GM03348 (cell line): Measurements from ENCODE around the gene VEZT.
"Not testable (repeated sequence)": the region's sequence is repeated elsewhere in the genome, so short reads cannot be mapped to it uniquely, and the experiment has no call there.

Experiments
- DNase-seq: peaks from one replicate; pipeline ENCODE4 v3.0.0; 2012; ENCODE audit warnings: low spot score

The VEZT gene

DNA sequence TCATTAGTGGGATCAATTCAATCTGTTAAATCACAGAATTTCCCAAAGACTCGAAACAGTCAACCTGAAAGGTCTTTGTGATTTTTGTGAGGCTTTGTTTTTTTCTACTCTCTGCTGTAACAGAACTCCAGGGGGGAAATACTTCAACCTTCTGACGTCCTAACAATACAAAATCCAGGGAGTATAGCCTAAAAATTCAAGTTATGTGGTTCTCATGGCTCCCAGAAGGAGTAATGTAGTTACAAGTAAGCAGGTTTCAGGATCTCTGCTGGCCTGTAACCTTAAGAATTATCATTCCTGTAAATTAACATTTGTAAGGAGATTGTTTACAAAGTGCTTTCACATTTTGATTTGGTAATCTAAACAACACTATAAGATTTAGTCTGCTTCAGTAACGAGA is 39.9 kb downstream of the VEZT start:
- no peak for DNase-seq

GRCh38 chr12:95258151-95258550 is 40.5 kb downstream of the VEZT start:
- no peak for DNase-seq

GRCh38 chr12:95258803-95259202 is 41.2 kb downstream of the VEZT start:
- DNase-seq = peak; percentile 3

DNA sequence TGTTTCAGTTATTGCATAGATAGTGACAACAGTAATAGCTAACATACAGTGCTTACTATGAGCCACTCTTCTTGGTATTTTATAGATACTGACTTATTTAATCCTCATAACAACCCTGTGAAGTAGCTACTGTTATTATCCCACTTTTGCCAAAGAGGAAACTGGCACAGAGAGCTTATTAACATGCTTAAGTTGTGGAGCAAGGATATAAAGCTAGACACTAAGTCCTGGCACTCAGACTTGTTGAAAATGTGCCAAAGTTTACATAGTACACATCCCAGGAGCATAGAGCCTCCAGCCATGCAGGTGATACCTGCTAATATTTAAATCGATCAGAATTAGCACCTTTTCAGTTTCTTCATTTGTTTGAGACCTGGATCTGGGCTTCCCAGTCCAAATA is 41.8 kb downstream of the VEZT start:
- DNase-seq = no peak

GRCh38 chr12:95261109-95261508 is 43.5 kb downstream of the VEZT start:
- no peak for DNase-seq

GRCh38 chr12:95262808-95263207 is 45.2 kb downstream of the VEZT start:
- DNase-seq = no peak

DNA sequence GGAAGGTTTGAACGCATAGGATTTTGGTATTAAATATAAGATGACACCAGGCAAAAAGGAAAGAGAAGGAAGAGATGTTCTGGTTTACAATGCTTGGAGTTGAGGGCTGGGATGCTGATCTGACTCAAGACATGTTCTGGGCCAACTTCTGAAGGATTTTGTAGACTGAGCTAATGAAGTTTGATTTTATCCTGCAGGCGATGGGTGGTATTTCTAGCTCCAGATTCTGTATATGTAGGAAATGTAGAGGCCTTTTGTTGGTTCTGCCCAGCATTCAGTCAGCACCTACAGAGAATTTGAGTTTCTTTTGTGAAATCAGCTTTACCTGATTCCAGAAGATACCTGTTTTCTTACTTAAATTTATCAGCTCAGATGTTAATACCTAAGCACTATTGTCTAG is 48.2 kb downstream of the VEZT start:
- no peak for DNase-seq

DNA sequence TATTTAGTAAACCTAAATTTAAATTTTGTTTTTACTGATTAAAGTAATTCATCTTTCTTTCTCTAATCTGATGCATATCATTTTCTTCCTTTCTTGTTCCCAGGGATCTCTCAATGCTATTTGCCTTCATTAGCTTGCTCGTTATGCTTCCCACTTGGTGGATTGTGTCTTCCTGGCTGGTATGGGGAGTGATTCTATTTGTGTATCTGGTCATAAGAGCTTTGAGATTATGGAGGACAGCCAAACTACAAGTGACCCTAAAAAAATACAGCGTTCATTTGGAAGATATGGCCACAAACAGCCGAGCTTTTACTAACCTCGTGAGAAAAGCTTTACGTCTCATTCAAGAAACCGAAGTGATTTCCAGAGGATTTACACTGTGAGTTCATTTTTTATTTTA is 48.6 kb downstream of the VEZT start:
- no peak for DNase-seq

- no peak for DNase-seq
These were observed 52.3 kb downstream of the VEZT start for GRCh38 chr12:95269892-95270291.

DNA sequence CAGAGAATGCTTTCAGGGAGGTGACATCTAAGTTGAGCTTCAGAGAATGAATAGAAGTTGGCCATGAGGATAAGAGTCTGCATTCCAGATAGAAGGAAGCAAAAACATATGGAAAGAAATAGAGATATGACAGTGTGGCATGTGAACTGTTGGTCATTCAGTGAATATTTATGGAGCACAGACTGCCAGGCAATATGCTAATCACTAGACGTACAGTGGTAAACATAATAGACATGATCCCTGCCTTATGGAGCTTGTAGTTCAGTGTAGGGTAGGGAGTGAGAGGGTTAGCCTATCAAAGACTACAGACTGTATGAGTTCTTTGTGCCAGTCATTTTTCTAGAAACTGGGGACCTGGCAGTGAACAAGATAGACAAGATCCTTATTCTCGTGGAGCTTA is 53.9 kb downstream of the VEZT start:
- no peak for DNase-seq

- peak; percentile 71 for DNase-seq
These were observed 59.5 kb downstream of the VEZT start for GRCh38 chr12:95277139-95277538.

GRCh38 chr12:95279856-95280255 is 62.2 kb downstream of the VEZT start:
- no peak for DNase-seq

GRCh38 chr12:95282266-95282665 is 64.7 kb downstream of the VEZT start:
- no peak for DNase-seq

DNA sequence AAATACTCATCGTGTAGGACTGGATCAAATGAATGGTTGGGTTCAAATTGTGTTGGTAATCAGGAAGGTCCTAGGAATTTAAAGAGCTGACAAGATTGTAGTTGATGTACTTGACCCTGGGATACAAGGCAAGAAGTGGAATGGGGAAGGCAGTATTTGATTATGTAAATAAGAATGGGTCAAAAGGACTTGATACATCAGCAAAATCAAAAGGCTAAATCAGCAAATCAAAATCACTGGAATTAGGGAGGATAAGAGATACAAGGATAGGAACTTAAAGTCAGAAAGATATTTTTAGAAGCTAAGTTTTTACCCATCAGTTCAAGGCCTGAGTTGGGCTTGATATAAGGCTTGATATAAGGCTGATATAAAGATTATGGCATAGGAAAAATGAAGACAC is 65.8 kb downstream of the VEZT start:
- DNase-seq = no peak

DNA sequence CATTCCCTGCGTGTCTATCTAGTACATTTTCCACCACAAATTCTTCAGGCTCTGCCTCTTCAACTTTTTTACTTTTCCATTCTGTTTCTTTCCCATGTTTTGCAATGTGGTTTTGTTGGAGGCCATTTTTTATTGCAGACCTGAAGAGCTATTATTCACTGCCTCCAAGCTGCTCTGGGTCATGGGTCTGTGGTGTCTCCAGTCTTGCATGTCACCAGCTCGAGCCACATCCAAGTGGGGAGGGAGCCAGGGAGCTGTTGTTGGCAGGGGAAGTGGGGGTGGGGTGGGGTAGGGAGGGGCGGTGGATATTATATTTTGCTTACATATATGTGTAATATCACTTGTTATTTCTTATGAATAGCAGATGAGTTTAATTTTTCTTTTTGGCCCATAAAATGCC is 69.1 kb downstream of the VEZT start:
- DNase-seq = peak; percentile 5

DNA sequence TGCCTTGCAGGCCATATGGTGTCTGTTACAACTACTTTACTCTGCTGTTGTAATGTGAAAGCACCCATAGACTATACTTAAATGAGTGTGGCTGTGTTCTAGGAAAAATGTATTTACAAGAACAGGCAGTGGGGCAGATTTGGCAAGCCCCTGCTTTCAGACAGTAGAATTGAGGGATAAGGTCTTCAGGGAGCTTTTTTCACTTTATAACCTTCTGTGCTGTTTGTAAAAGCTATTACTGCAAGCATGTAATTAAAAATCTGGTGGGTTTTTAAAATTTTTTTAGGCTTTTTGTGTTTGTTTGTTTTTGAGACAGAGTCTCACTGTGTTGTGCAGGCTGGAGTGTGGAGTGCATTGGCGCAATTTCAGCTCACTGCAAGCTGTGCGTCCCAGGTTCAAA is 73.9 kb downstream of the VEZT start:
- no peak for DNase-seq

GRCh38 chr12:95298916-95299315 is 81.3 kb downstream of the VEZT start:
- DNase-seq = no peak

DNA sequence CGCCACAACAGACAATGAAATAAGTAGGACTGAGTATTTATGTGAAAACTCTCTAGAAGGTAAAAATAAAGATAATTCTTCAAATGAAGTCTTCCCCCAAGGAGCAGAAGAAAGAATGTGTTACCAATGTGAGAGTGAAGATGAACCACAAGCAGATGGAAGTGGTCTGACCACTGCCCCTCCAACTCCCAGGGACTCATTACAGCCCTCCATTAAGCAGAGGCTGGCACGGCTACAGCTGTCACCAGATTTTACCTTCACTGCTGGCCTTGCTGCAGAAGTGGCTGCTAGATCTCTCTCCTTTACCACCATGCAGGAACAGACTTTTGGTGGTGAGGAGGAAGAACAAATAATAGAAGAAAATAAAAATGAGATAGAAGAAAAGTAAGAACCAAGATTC is 82.7 kb downstream of the VEZT start:
- DNase-seq = no peak

GRCh38 chr12:95303476-95303875 is 85.9 kb downstream of the VEZT start:
- DNase-seq = peak; percentile 23

DNA sequence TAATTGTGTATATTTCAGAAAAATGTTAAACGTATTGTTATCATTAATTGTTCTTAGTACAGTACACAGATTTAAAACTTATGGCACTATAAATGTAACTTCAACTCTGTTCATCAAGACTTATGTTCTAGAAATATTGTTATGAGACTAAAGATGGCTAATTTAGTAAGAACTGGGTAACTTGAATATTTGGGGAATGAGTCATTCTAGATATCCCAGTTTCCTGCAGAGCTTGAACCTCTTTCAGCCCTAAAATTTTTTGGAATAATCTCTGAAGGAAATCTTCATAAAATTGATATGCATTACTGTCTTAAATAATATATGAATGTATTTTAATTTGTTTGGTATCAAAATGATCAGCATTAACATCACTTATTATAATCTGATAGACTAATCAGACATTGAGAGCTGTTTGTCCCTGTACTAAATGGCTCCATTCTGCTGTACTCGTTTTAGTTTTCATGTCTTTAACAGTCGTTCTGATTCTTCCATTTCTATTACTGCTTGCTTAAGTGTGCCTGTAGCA is 87.1 kb downstream of the VEZT start:
- peak; percentile 56 for DNase-seq

GRCh38 chr12:95312656-95313055 is 95.0 kb downstream of the VEZT start:
- no peak for DNase-seq

DNA sequence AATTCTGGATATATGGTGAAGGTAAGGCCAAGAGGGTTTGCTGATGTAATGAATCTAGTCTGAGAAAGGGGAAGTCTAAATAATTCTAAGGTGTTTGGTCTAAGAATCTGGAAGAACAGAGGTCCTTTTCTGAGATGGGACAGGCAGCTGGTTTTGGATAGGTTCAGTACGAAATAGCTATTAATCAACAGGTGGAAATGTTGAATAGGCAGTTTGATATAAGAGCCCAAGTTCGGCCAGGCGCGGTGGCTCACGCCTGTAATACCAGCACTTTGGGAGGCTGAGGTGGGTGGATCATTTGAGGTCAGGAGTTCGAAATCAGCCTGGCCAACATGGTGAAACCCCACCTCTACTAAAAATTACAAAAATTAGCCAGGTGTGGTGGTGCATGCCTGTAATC is 97.1 kb downstream of the VEZT start:
- DNase-seq = not testable (repeated sequence)

GRCh38 chr12:95316798-95317197 is 99.2 kb downstream of the VEZT start:
- no peak for DNase-seq

GRCh38 chr12:95318071-95318545 is 100.5 kb downstream of the VEZT start:
- DNase-seq = peak; percentile 26
